WERI-Rb-1 (cell line): ENCODE data around the gene ERBB2.

Experiments used
- DNase-seq: peaks from one replicate; pipeline ENCODE4 v3.0.0-alpha.2; 2020
- H3K27ac ChIP-seq: fragments of 250-450 bp; sonication (Bioruptor Pico); 2 replicates; pipeline ENCODE4 v1.5.1; 2020; ENCODE audit warnings: mild to moderate bottlenecking, moderate library complexity
- H3K27me3 ChIP-seq: fragments of 250-450 bp; sonication (Bioruptor Pico); 2 replicates; pipeline ENCODE4 v1.5.1; 2021; ENCODE audit warnings: mild to moderate bottlenecking, low read depth, moderate library complexity; ENCODE audit not compliant: insufficient read depth, severe bottlenecking
- H3K36me3 ChIP-seq: fragments of 250-450 bp; sonication (Bioruptor Pico); 2 replicates; pipeline ENCODE4 v1.5.1; 2020; ENCODE audit warnings: mild to moderate bottlenecking, moderate library complexity
- H3K4me3 ChIP-seq: 2 replicates; pipeline ENCODE4 v1.5.1; 2011; ENCODE audit warnings: low read depth, mild to moderate bottlenecking, control low read depth, low read length
- H3K9me3 ChIP-seq: fragments of 250-450 bp; sonication (Bioruptor Pico); 2 replicates; pipeline ENCODE4 v1.5.1; 2021; ENCODE audit warnings: mild to moderate bottlenecking, moderate library complexity; ENCODE audit not compliant: severe bottlenecking
- CTCF ChIP-seq: IDR thresholded peaks from 2 replicates; pipeline ENCODE4 v1.5.1; 2011; ENCODE audit warnings: low read depth, mild to moderate bottlenecking, control low read depth, inconsistent platforms, low read length

The ERBB2 gene

GRCh38 chr17:39772415-39772814, 72.6 kb downstream of the ERBB2 start:
- Histone ChIP-seq H3K4me3 (no peak overlapping the region), H3K9me3 (no peaks in the 10 kb centered on the region), H3K27me3 (no peaks in the 10 kb centered on the region), H3K36me3 (no peaks in the 10 kb centered on the region), H3K27ac (no peak overlapping the region)
- TF ChIP-seq CTCF, result no peak
- no peak for DNase-seq

- H3K9me3 ChIP-seq, result no peaks in the 10 kb centered on the region
- no peak for DNase-seq
- no peaks in the 10 kb centered on the region for H3K27me3 ChIP-seq
- H3K4me3 ChIP-seq, result no peak overlapping the region
- TF ChIP-seq CTCF, result no peak
- no peak overlapping the region for H3K27ac ChIP-seq
- H3K36me3 ChIP-seq, result no peaks in the 10 kb centered on the region
These were observed 73.4 kb downstream of the ERBB2 start for GRCh38 chr17:39772987-39773934.

- Histone ChIP-seq H3K9me3 (no peaks in the 10 kb centered on the region), H3K36me3 (no peaks in the 10 kb centered on the region), H3K4me3 (no peak overlapping the region), H3K27me3 (no peaks in the 10 kb centered on the region), H3K27ac (no peak overlapping the region)
- TF ChIP-seq CTCF, result no peak
- no peak for DNase-seq
These were observed 74.2 kb downstream of the ERBB2 start for GRCh38 chr17:39774047-39774446.

GRCh38 chr17:39775031-39775430, 75.2 kb downstream of the ERBB2 start:
- H3K27me3 ChIP-seq, result no peaks in the 10 kb centered on the region
- no peak overlapping the region for H3K4me3 ChIP-seq
- no peak overlapping the region for H3K27ac ChIP-seq
- no peaks in the 10 kb centered on the region for H3K36me3 ChIP-seq
- no peaks in the 10 kb centered on the region for H3K9me3 ChIP-seq
- no peak for TF ChIP-seq CTCF
- no peak for DNase-seq

GRCh38 chr17:39776252-39776651, 76.4 kb downstream of the ERBB2 start:
- no peak for DNase-seq
- H3K36me3 ChIP-seq, result no peaks in the 10 kb centered on the region

More at GRCh38 chr17:39776252-39776651, 76.4 kb downstream of the ERBB2 start:
- no peak for TF ChIP-seq CTCF
- H3K27me3 ChIP-seq, result no peaks in the 10 kb centered on the region
- H3K4me3 ChIP-seq, result no peak overlapping the region
- no peak overlapping the region for H3K27ac ChIP-seq
- no peaks in the 10 kb centered on the region for H3K9me3 ChIP-seq
